Fibroblast of peridontal ligament (primary cell): ENCODE measurements around the gene CACNA1C.

ENCODE experiments used
- DNase-seq: peaks from one replicate; pipeline ENCODE4 v3.0.0-alpha.2; 2010; ENCODE audit errors: extremely low read depth

CACNA1C gene

GRCh38 chr12:2581293-2582045 lies 528.7 kb downstream of the CACNA1C start:
- DNase-seq: no peak

- DNase-seq: peak; percentile 11
Observed at GRCh38 chr12:2582631-2583030, 529.8 kb downstream of the CACNA1C start.

GRCh38 chr12:2583091-2583497 lies 530.3 kb downstream of the CACNA1C start:
- peak; percentile 39 for DNase-seq

GRCh38 chr12:2583642-2584401 lies 531.0 kb downstream of the CACNA1C start:
- DNase-seq: no peak

GRCh38 chr12:2586156-2587038 lies 533.6 kb downstream of the CACNA1C start:
- peak; percentile 36 for DNase-seq

GRCh38 chr12:2588345-2588744 lies 535.6 kb downstream of the CACNA1C start:
- no peak for DNase-seq

- no peak for DNase-seq
Observed at GRCh38 chr12:2589381-2589780, 536.6 kb downstream of the CACNA1C start.

- no peak for DNase-seq
Observed at GRCh38 chr12:2593045-2593444, 540.3 kb downstream of the CACNA1C start.

- no peak for DNase-seq
Observed at GRCh38 chr12:2596441-2596840, 543.7 kb downstream of the CACNA1C start.

- DNase-seq: no peak
Observed at GRCh38 chr12:2605301-2605700, 552.5 kb downstream of the CACNA1C start.

GRCh38 chr12:2606186-2606910 lies 553.6 kb downstream of the CACNA1C start:
- no peak for DNase-seq

GRCh38 chr12:2607881-2608607 lies 555.3 kb downstream of the CACNA1C start:
- no peak for DNase-seq

- no peak for DNase-seq
Observed at GRCh38 chr12:2608608-2608945, 555.8 kb downstream of the CACNA1C start.

GRCh38 chr12:2609020-2609419 lies 556.2 kb downstream of the CACNA1C start:
- no peak for DNase-seq

- DNase-seq: no peak
Observed at GRCh38 chr12:2610358-2610757, 557.6 kb downstream of the CACNA1C start.

- DNase-seq: peak; percentile 99
Observed at GRCh38 chr12:2613326-2614073, 560.7 kb downstream of the CACNA1C start.

GRCh38 chr12:2614341-2614740 lies 561.6 kb downstream of the CACNA1C start:
- DNase-seq: peak; percentile 35

- DNase-seq: no peak
Observed at GRCh38 chr12:2615665-2616402, 563.0 kb downstream of the CACNA1C start.

- DNase-seq: no peak
Observed at GRCh38 chr12:2616763-2617162, 564.0 kb downstream of the CACNA1C start.
